ENCODE results near the gene CDH2.

GRCh38 chr18:28039078-28039477, 137.9 kb downstream of the CDH2 start:
- TF ChIP-seq CTCF (IDR thresholded peaks at IDR 0.05; ENCODE audit: insufficient read depth, low read depth, low read length) (no peak), EZH2 (IDR thresholded peaks at IDR 0.05; ENCODE audit: insufficient read depth, low read length) (no peak)
